Body of pancreas (tissue), 4 donors: ENCODE measurements around the gene KRT83. TPM values are rescaled to one million over a fixed set of nuclear protein-coding genes. Genes with fewer than 3 reads are reported as not detected.

Experiments used
- ATAC-seq: fragments of 150-250 bp; one replicate; pipeline ENCODE4 v1.9.1; 2016
- DNase-seq, 4 donors: peaks; one replicate each; pipeline ENCODE4 v3.0.0-alpha.2; 2019
- H3K27ac ChIP-seq, 4 donors: fragments of 200-600 bp; sonication (generic); 1 replicate in 3 of 4; 2 replicates in 1 of 4; pipeline versions ENCODE4 v1.5.1 to v1.6.1; 2016 to 2019; ENCODE audit warnings: mild to moderate bottlenecking in 1 of 4, mixed read lengths in 1 of 4, moderate library complexity in 1 of 4
- H3K27me3 ChIP-seq, 2 donors: fragments of 200-600 bp; sonication (generic); one replicate each; pipeline ENCODE4 v1.6.0; 2016; ENCODE audit warnings: mild to moderate bottlenecking in 1 of 2
- H3K36me3 ChIP-seq, 2 donors: fragments of 200-600 bp; sonication (generic); replicated peaks in 1 of 2; 2 replicates each; pipeline ENCODE4 v1.5.1; 2016; ENCODE audit warnings: low read depth in 2 of 2; ENCODE audit not compliant: insufficient read depth in 1 of 2
- H3K4me1 ChIP-seq: fragments of 200-600 bp; sonication (generic); one replicate; pipeline ENCODE4 v1.6.0; 2016
- H3K4me3 ChIP-seq, 2 donors: fragments of 200-600 bp; sonication (generic); 1 replicate in 1 of 2; 2 replicates in 1 of 2; pipeline ENCODE4 v1.5.1; 2016 to 2019
- H3K9me3 ChIP-seq, 3 donors: fragments of 200-600 bp; sonication (generic); 1 replicate in 2 of 3; 2 replicates in 1 of 3; pipeline ENCODE4 v1.5.1; 2016
- POLR2A ChIP-seq, 3 donors: fragments of 450-650 bp; IDR thresholded peaks; one replicate each; pipeline ENCODE4 v1.6.1; 2016; ENCODE audit warnings: antibody characterized with exemption in 3 of 3, mild to moderate bottlenecking in 2 of 3
- WGBS, 2 donors: methylation state at CpG; one replicate each; pipeline ENCODE4 v1.1.5; 2017; 5-methylcytosine and 5-hydroxymethylcytosine counted together
- intact Hi-C: fragments of 100-400 bp; cut with DNase I; formaldehyde crosslinking; loops from one replicate; pipeline ENCODE4 v1.15.1; 2023
- total RNA-seq, 2 donors: library from RNA; depleted of rRNA; stranded (reverse); fragments of >200 nt; gene quantifications; one replicate each; pipeline ENCODE4 v1.1.0, GENCODE V29; 2016
- TF ChIP-seq, protein P1 (sequence below), 7 experiments: fragments of 450-650 bp in 4 of 7; fragments of 200-600 bp in 3 of 7; sonication (generic) in 3 of 7; IDR thresholded peaks; one replicate each; pipeline ENCODE4 v1.5.1; 2016 to 2019; ENCODE audit warnings: antibody characterized with exemption in 7 of 7

Gene KRT83
- total RNA-seq, 2 donors from 2014 or later = not detected

DNA sequence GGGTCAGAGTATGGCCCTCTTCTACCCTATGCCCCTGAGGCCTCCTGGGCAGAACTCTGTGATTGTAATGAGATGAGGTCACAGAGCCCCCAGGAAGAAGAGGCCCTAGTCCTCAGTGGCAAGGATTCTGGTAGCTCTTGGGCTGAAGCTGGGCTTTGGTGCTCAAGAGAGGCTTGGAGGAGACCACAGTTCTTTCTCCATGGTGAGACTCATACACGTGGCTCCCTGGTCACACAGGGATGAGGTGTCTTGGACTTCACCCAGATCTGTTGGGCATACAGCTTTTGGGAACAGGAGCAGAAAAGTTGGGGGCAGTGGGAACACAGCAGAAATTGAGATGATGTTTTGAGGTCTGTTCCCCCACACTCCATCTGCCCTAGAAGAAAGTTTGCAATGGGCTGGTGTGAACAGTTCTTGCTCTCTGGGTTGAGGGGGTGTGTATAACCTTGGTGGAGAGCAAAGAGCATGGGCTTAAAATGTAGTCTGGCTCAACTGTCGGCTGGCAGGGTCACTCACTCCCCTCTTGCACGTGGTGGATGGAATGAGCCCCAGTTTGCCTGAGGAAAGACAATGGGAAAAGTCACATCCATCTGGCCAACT lies 46.6 kb downstream of the KRT83 start, which contains the start of gene KRT86:
Gene KRT86 (plus strand): TSS at position 125 of the 600 bp plus-strand sequence. CDS start 27,272 bp downstream, outside the sequence.
- Histone ChIP-seq H3K27ac (no peak within 1 kb of the TSS), H3K36me3 (no peaks in the 10 kb centered on the region), H3K9me3 (no peaks in the 10 kb centered on the region), H3K27me3 (no peaks in the 10 kb centered on the region), H3K4me1 (peaks cover 30% of the 10 kb centered on the region), H3K4me3 (no peak within 1 kb of the TSS)
- intact Hi-C loops = no loop called here
- DNase-seq (no peak), ATAC-seq (no peak)
- TF ChIP-seq, protein P1, sequence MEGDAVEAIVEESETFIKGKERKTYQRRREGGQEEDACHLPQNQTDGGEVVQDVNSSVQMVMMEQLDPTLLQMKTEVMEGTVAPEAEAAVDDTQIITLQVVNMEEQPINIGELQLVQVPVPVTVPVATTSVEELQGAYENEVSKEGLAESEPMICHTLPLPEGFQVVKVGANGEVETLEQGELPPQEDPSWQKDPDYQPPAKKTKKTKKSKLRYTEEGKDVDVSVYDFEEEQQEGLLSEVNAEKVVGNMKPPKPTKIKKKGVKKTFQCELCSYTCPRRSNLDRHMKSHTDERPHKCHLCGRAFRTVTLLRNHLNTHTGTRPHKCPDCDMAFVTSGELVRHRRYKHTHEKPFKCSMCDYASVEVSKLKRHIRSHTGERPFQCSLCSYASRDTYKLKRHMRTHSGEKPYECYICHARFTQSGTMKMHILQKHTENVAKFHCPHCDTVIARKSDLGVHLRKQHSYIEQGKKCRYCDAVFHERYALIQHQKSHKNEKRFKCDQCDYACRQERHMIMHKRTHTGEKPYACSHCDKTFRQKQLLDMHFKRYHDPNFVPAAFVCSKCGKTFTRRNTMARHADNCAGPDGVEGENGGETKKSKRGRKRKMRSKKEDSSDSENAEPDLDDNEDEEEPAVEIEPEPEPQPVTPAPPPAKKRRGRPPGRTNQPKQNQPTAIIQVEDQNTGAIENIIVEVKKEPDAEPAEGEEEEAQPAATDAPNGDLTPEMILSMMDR (IDR thresholded peaks at IDR 0.05) = no peak
- TF ChIP-seq POLR2A (IDR thresholded peaks at IDR 0.05) = no peak
- 69 to 83% methylated on average over 3 of the region's 3 CpGs for WGBS, 2 donors

DNA sequence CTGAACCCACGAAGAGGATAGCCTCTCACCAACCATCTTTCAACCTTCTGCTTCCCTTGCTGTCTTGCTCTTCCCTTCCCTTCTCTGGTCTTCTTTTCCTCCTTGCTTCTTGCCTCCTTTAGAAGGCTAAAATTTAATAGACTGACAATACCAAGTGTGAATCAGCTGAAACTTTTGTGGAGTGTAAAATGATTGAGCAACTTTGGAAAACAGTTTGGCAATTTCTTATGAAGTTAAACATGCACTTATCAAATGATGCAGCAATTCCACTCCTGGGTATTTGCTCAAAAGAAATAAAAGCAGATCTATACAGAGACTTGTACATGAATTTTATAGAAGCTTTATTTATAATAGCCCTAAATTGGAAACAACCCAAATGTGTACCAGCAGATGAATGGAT lies 50.0 kb downstream of the KRT83 start:
- no peaks in the 10 kb centered on the region for H3K27me3 ChIP-seq
- H3K4me3 ChIP-seq = no peak overlapping the region
- H3K36me3 ChIP-seq = no peaks in the 10 kb centered on the region
- H3K4me1 ChIP-seq = peaks cover 6% of the 10 kb centered on the region
- ATAC-seq (no peak), DNase-seq (no peak)
- H3K27ac ChIP-seq = no peak overlapping the region
- TF ChIP-seq, protein P1 (IDR thresholded peaks at IDR 0.05) = no peak
- no peak for TF ChIP-seq POLR2A (IDR thresholded peaks at IDR 0.05)
- 87 to 93% methylated on average over 1 of the region's 1 CpG for whole genome bisulfite sequencing, 2 donors
- no peaks in the 10 kb centered on the region for H3K9me3 ChIP-seq
- intact Hi-C loops = no loop called here

DNA sequence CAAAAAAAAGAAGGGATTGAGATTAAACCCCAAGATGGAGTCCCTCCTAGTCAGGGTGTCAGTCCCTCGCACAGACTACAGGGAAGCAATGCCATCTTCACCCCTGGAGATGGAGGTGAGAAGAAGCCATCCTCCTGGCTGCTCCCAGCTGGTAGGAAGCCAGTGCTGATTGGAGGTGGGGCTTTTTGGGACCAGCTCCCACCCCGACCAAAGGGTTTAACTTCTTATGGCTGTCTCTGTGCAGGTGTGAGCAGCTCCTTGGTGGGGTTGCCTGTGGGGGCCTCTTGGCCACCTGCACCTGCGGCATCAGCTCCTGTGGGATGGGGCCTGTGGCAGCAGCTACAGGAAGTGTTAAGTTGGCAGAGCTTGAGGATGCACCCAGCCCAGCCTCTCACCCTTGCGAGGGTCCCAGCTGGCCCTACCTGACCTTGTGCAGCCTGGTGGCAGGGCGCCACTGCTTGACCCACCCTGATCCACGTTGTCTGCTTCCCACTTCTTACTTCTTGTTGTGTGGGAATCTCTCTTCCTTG lies 50.6 kb downstream of the KRT83 start:
- H3K36me3 ChIP-seq = no peaks in the 10 kb centered on the region
- no peaks in the 10 kb centered on the region for H3K27me3 ChIP-seq
- H3K27ac ChIP-seq = no peak overlapping the region
- intact Hi-C loops = no loop called here
- H3K9me3 ChIP-seq = no peaks in the 10 kb centered on the region
- H3K4me3 ChIP-seq = no peak overlapping the region
- ATAC-seq (no peak), DNase-seq (peak in 1 of 4 donors; percentile 9)
- peaks cover 6% of the 10 kb centered on the region for H3K4me1 ChIP-seq
- TF ChIP-seq, protein P1 (IDR thresholded peaks at IDR 0.05) = no peak
- WGBS, 2 donors = 82 to 86% methylated on average over 3 to 5 of the region's 6 CpGs

DNA sequence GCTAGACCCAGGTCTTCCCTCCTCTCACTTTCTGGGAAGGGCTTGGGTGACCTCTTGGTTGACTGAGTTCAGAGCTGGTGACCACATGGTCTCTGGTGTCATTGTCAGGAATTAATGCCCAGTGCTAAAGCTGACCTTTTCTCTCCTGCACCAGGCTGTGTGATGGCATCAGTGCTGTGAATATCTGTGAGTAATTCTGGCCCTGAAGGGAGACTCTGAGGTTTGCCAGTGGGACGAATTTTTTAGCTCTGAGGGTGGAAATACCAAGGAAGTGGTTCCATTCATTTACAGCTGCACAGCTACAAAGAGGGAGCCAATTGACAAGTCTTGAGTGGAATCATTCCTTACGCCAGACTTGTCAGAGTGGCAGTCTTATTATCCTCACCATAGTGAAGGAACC lies 53.0 kb downstream of the KRT83 start:
- no peak overlapping the region for H3K4me3 ChIP-seq
- no peaks in the 10 kb centered on the region for H3K9me3 ChIP-seq
- 73 to 77% methylated on average over 2 of the region's 2 CpGs for WGBS, 2 donors
- intact Hi-C loops = no loop called here
- H3K36me3 ChIP-seq = no peaks in the 10 kb centered on the region
- peaks cover 12% of the 10 kb centered on the region for H3K4me1 ChIP-seq
- H3K27me3 ChIP-seq = no peaks in the 10 kb centered on the region
- TF ChIP-seq, protein P1 (IDR thresholded peaks at IDR 0.05) = no peak
- no peak for TF ChIP-seq POLR2A (IDR thresholded peaks at IDR 0.05)
- H3K27ac ChIP-seq = no peak overlapping the region
- ATAC-seq (no peak), DNase-seq (no peak)

DNA sequence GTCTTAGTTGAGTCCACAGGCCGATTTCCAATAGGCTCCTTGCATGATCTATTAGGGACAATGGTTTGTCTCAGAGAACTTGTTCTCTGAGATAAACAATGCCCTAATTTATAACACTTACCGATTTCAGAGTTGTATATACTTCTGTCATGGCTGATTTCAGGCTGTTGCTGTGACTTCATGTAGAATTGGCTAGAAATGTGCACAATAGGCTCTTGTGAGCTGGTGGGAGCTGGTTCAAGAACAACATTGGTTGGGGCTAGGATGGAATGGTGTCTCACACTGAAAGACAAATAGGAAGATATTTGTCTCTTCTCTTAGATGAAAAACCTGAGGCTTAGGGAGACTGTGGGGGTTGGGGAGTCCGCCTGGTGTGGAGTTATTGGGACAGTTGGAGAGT lies 53.5 kb downstream of the KRT83 start:
- Histone ChIP-seq H3K4me3 (no peak overlapping the region), H3K27ac (no peak overlapping the region), H3K4me1 (peaks cover 17% of the 10 kb centered on the region), H3K36me3 (no peaks in the 10 kb centered on the region), H3K9me3 (no peaks in the 10 kb centered on the region), H3K27me3 (no peaks in the 10 kb centered on the region)
- intact Hi-C loops = no loop called here
- TF ChIP-seq, protein P1 (IDR thresholded peaks at IDR 0.05) = no peak
- TF ChIP-seq POLR2A (IDR thresholded peaks at IDR 0.05) = no peak
- WGBS, 2 donors = 92 to 95% methylated on average over 3 of the region's 3 CpGs
- no peak for ATAC-seq
- DNase-seq = no peak
